ENCODE data around the gene LAMP2.

GRCh38 chrX:120408168-120408567, 60.9 kb downstream of the LAMP2 start:
- TF ChIP-seq REST (IDR thresholded peaks at IDR 0.05; ENCODE audit: insufficient read depth in 1 of 2, low read depth in 2 of 2, low read length in 2 of 2) = no peak
- TF ChIP-seq SIN3A (IDR thresholded peaks at IDR 0.05; ENCODE audit: borderline replicate concordance, insufficient read depth, low read length) = no peak
- no peak for TF ChIP-seq POLR2AphosphoS5 (IDR thresholded peaks at IDR 0.05; ENCODE audit: low read depth, low read length)
- TF ChIP-seq TAF1 (IDR thresholded peaks at IDR 0.05; ENCODE audit: borderline replicate concordance, insufficient read depth, low read length) = no peak
